CD14-positive monocyte (primary cell): Measurements from ENCODE around the gene OSBPL6. TPM values are rescaled to one million over a fixed set of nuclear protein-coding genes. Genes with fewer than 3 reads are reported as not detected.

ENCODE experiments used
- DNase-seq, 3 donors: peaks; one replicate each; pipeline ENCODE4 v3.0.0-alpha.2; 2011 to 2022
- H2AFZ ChIP-seq: 2 replicates; pipeline ENCODE4 v1.6.0; 2012; ENCODE audit warnings: mild to moderate bottlenecking, low read depth, low read length, inconsistent platforms; ENCODE audit not compliant: insufficient read depth, poor library complexity, severe bottlenecking
- H3K27ac ChIP-seq, 2 donors: 1 replicate in 1 of 2; 2 replicates in 1 of 2; pipeline ENCODE4 v1.5.1; 2012 to 2013; ENCODE audit warnings: low read length in 2 of 2, control low read depth in 1 of 2, inconsistent platforms in 1 of 2, low read depth in 1 of 2, mild to moderate bottlenecking in 1 of 2
- H3K27me3 ChIP-seq, 2 donors: one replicate each; pipeline versions ENCODE4 v1.6.0 to v1.6.1; 2011 to 2013; ENCODE audit warnings: low read length in 2 of 2; ENCODE audit not compliant: control insufficient read depth in 2 of 2, insufficient read depth in 2 of 2
- H3K36me3 ChIP-seq, 2 donors: replicated peaks in 1 of 2; 1 replicate in 1 of 2; 2 replicates in 1 of 2; pipeline versions ENCODE4 v1.5.1 to v1.6.1; 2012 to 2013; ENCODE audit warnings: low read length in 2 of 2, control low read depth in 1 of 2, inconsistent platforms in 1 of 2, mild to moderate bottlenecking in 1 of 2; ENCODE audit not compliant: insufficient read depth in 2 of 2, control insufficient read depth in 1 of 2
- H3K4me1 ChIP-seq, 2 donors: 1 replicate in 1 of 2; 2 replicates in 1 of 2; pipeline versions ENCODE4 v1.5.1 to v1.6.1; 2012 to 2013; ENCODE audit warnings: low read length in 2 of 2, control low read depth in 1 of 2, inconsistent platforms in 1 of 2, mild to moderate bottlenecking in 1 of 2, moderate library complexity in 1 of 2; ENCODE audit not compliant: insufficient read depth in 2 of 2, control insufficient read depth in 1 of 2
- H3K4me2 ChIP-seq: replicated peaks from 2 replicates; pipeline ENCODE3; 2012; ENCODE audit warnings: low read length, moderate library complexity, mild to moderate bottlenecking; ENCODE audit not compliant: poor library complexity, severe bottlenecking; ENCODE audit errors: extremely low read depth
- H3K4me3 ChIP-seq, 3 experiments: fragments of 200-600 bp in 1 of 3; sonication (generic) in 1 of 3; replicated peaks in 1 of 3; 1 replicate in 2 of 3; 2 replicates in 1 of 3; pipeline ENCODE4 v1.5.1; 2011 to 2013; ENCODE audit warnings: low read length in 3 of 3, mild to moderate bottlenecking in 3 of 3, control low read depth in 2 of 3, low read depth in 2 of 3, inconsistent platforms in 1 of 3, moderate library complexity in 1 of 3
- H3K79me2 ChIP-seq: 2 replicates; pipeline ENCODE4 v1.6.0; 2012; ENCODE audit warnings: mild to moderate bottlenecking, control low read depth, inconsistent platforms, low read length, moderate library complexity; ENCODE audit not compliant: insufficient read depth
- H3K9ac ChIP-seq: 2 replicates; pipeline ENCODE4 v1.6.0; 2017; ENCODE audit warnings: low read length, mild to moderate bottlenecking; ENCODE audit not compliant: insufficient read depth, poor library complexity, severe bottlenecking
- H3K9me3 ChIP-seq, 2 donors: replicated peaks in 1 of 2; 1 replicate in 1 of 2; 2 replicates in 1 of 2; pipeline versions ENCODE4 v1.5.1 to v1.6.1; 2012 to 2013; ENCODE audit warnings: low read length in 2 of 2, control low read depth in 1 of 2; ENCODE audit not compliant: control insufficient read depth in 1 of 2, insufficient read depth in 1 of 2
- H4K20me1 ChIP-seq: 2 replicates; pipeline ENCODE4 v1.6.0; 2012; ENCODE audit warnings: mild to moderate bottlenecking, low read length, control low read depth, moderate library complexity; ENCODE audit not compliant: insufficient read depth
- H3K27ac Mint-ChIP-seq, 7 donors: one replicate each; pipeline ENCODE4 v1.8.0; 2020; ENCODE audit warnings: mild to moderate bottlenecking in 7 of 7, mixed read lengths in 7 of 7, moderate library complexity in 6 of 7, inconsistent platforms in 2 of 7
- H3K27me3 Mint-ChIP-seq, 3 donors: one replicate each; pipeline ENCODE4 v1.8.0; 2021 to 2022; ENCODE audit warnings: low read depth in 3 of 3, mild to moderate bottlenecking in 3 of 3, mixed read lengths in 3 of 3, moderate library complexity in 3 of 3, inconsistent platforms in 1 of 3
- H3K36me3 Mint-ChIP-seq, 2 donors: one replicate each; pipeline ENCODE4 v1.8.0; 2020; ENCODE audit warnings: mixed read lengths in 2 of 2, inconsistent platforms in 1 of 2, mild to moderate bottlenecking in 1 of 2
- H3K4me1 Mint-ChIP-seq: one replicate; pipeline ENCODE4 v1.8.0; 2020; ENCODE audit warnings: mild to moderate bottlenecking, mixed read lengths
- H3K4me3 Mint-ChIP-seq, 2 donors: one replicate each; pipeline ENCODE4 v1.8.0; 2020; ENCODE audit warnings: mild to moderate bottlenecking in 2 of 2, mixed read lengths in 2 of 2, moderate library complexity in 1 of 2
- H3K9me3 Mint-ChIP-seq, 7 donors: one replicate each; pipeline ENCODE4 v1.8.0; 2020 to 2022; ENCODE audit warnings: mixed read lengths in 7 of 7, mild to moderate bottlenecking in 6 of 7, moderate library complexity in 6 of 7, inconsistent platforms in 2 of 7
- CTCF ChIP-seq: fragments of 200-600 bp; IDR thresholded peaks from one replicate; pipeline ENCODE4 v1.8.0; 2022; ENCODE audit warnings: antibody characterized with exemption, mild to moderate bottlenecking
- WGBS: methylation state at CpG from one replicate; pipeline ENCODE4 v1.1.5; 2013; ENCODE audit warnings: missing lambda C conversion rate; ENCODE audit not compliant: insufficient coverage; 5-methylcytosine and 5-hydroxymethylcytosine counted together
- intact Hi-C, 2 donors: fragments of 100-400 bp; cut with micrococcal nuclease; formaldehyde crosslinking; loops; one replicate each; pipeline versions ENCODE4 v1.15.0 to v1.15.1; 2023
- polyA plus RNA-seq, 3 donors: library from polyadenylated mRNA; depleted of rRNA in 1 of 3; unstranded in 2 of 3; stranded (reverse) in 1 of 3; fragments of 300-500 nt in 2 of 3; fragments of >200 nt in 1 of 3; fragmentation: Illumina TruSeq in 2 of 3; gene quantifications; 1 replicate in 2 of 3; 2 replicates in 1 of 3; pipeline ENCODE4 v1.2.3, GENCODE V29; 2012 to 2021

Gene OSBPL6
- polyA plus RNA-seq, 3 donors = not detected

GRCh38 chr2:178267660-178268059 is 73.3 kb downstream of the OSBPL6 start:
- Histone ChIP-seq H3K9ac (no peak overlapping the region), H3K4me1 (no peaks in the 10 kb centered on the region), H3K36me3 (no peaks in the 10 kb centered on the region), H3K4me2 (no peak overlapping the region), H3K27ac (no peak overlapping the region), H4K20me1 (no peaks in the 10 kb centered on the region), H2AFZ (no peak overlapping the region), H3K79me2 (no peaks in the 10 kb centered on the region), H3K27me3 (no peaks in the 10 kb centered on the region), H3K4me3 (no peak overlapping the region), H3K9me3 (no peaks in the 10 kb centered on the region)
- Mint-ChIP-seq H3K36me3 (no peaks in the 10 kb centered on the region), H3K4me3 (no peak overlapping the region), H3K27me3 (peaks cover 0 to 5% (median 0%) of the 10 kb centered on the region in 3 donors), H3K4me1 (no peaks in the 10 kb centered on the region), H3K27ac (no peak overlapping the region), H3K9me3 (no peaks in the 10 kb centered on the region)
- no peak for TF ChIP-seq CTCF
- no CpG with 5 or more reads among the region's 2 CpGs for WGBS
- intact Hi-C loops = no loop called here
- DNase-seq = no peak

- Histone ChIP-seq H4K20me1 (no peaks in the 10 kb centered on the region), H3K4me3 (no peak overlapping the region), H3K36me3 (no peaks in the 10 kb centered on the region), H2AFZ (no peak overlapping the region), H3K27ac (no peak overlapping the region), H3K79me2 (no peaks in the 10 kb centered on the region), H3K9ac (no peak overlapping the region), H3K27me3 (no peaks in the 10 kb centered on the region), H3K4me2 (no peak overlapping the region), H3K4me1 (no peaks in the 10 kb centered on the region), H3K9me3 (no peaks in the 10 kb centered on the region)
- no peaks in the 10 kb centered on the region for H3K4me1 Mint-ChIP-seq
- no peak overlapping the region for H3K27ac Mint-ChIP-seq
- no peak for DNase-seq
- intact Hi-C loops = no loop called here
- H3K36me3 Mint-ChIP-seq = no peaks in the 10 kb centered on the region
- H3K27me3 Mint-ChIP-seq = peaks cover 0 to 4% (median 0%) of the 10 kb centered on the region in 3 donors
- no peak for TF ChIP-seq CTCF
- H3K4me3 Mint-ChIP-seq = no peak overlapping the region
- no peaks in the 10 kb centered on the region for H3K9me3 Mint-ChIP-seq
Observed at GRCh38 chr2:178268435-178268834, 74.1 kb downstream of the OSBPL6 start.
